ENCODE results near the gene SBSN. TPM values are rescaled to one million over a fixed set of nuclear protein-coding genes. Genes with fewer than 3 reads are reported as not detected.

The SBSN gene
- total and polyA plus RNA-seq, 9 of the 15 experiments (the other 6 are each of a cell fraction or from before 2014, with no cell fraction given): 0.05 TPM; not detected in 8

DNA sequence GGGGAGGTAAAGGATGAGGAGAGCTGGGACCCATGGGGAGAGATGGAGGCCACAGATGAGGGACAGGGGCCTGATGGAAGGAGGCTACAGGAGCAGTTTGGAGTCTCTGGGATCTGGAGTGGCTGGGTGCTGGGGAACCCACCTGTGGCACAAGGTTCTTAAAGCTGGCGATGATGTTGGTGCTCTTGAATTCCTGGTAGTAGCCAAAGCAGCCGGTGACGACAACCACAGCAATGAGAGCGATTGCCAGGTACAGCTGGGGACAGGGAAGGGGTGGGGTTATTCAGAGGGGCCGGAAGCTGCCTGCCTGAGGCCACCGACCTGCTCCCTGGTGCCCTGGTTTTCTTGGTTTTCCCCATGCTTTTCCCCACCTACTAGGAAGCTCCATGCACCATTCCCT lies 32.6 kb upstream of the SBSN start:
- H3K4me1 ChIP-seq (replicated peaks in 1 of 2; ENCODE audit: control insufficient read depth in 2 of 2, insufficient read depth in 2 of 2, low read length in 2 of 2): peaks cover 4 to 32% of the 10 kb centered on the region in 2 experiments; a peak in 3 of 5 replicates
- peaks cover 28 to 51% of the 10 kb centered on the region in 2 experiments; a peak in 4 of 5 replicates for H3K27me3 ChIP-seq (ENCODE audit: control insufficient read depth in 2 of 2, insufficient read depth in 2 of 2, low read length in 2 of 2)
- no TSS peak for BruUV-seq (replicated peaks)
- no peaks in the 10 kb centered on the region for H3K9me3 ChIP-seq (replicated peaks; ENCODE audit: control insufficient read depth, insufficient read depth, low read depth, low read length)
- H3K9ac ChIP-seq (ENCODE audit: insufficient read depth in 1 of 2, low read depth in 2 of 2, low read length in 2 of 2): no peak overlapping the region
- H3K9me1 ChIP-seq (ENCODE audit: control insufficient read depth, insufficient read depth, low read length): peaks cover 3% of the 10 kb centered on the region
- H3K4me3 ChIP-seq: no peak overlapping the region
- intact Hi-C loops (cut with micrococcal nuclease) (no loop called here), in situ Hi-C loops (cut with MboI) (no loop called here)
- DNase-seq (ENCODE audit: extremely low read depth in 1 of 4, low spot score in 3 of 4) (no peak), ATAC-seq (no peak), FAIRE-seq (no peak)
- H2AFZ ChIP-seq (ENCODE audit: low read depth, low read length): no peak overlapping the region
- CTCF ChIA-PET (ENCODE audit: low intra/inter-chr PET ratio): no interaction called here
- H3K79me2 ChIP-seq (ENCODE audit: control insufficient read depth, insufficient read depth, low read length): no peaks in the 10 kb centered on the region
- H3K36me3 ChIP-seq (ENCODE audit: control insufficient read depth, insufficient read depth, low read length): no peaks in the 10 kb centered on the region
- 4% methylated on average over 6 of the region's 6 CpGs for WGBS (ENCODE audit: insufficient coverage, low coverage, missing lambda C conversion rate)
- H3K27ac ChIP-seq (ENCODE audit: extremely low read depth, low read depth, low read length): no peak overlapping the region
- no peak overlapping the region for H3K4me2 ChIP-seq (ENCODE audit: insufficient read depth, low read length)
- POLR2A ChIA-PET: no interaction called here
- peaks cover 7% of the 10 kb centered on the region; the same call in 1 of the 2 replicates for H4K20me1 ChIP-seq (replicated peaks; ENCODE audit: control insufficient read depth, insufficient read depth, low read length)
- TF ChIP-seq, protein P1, sequence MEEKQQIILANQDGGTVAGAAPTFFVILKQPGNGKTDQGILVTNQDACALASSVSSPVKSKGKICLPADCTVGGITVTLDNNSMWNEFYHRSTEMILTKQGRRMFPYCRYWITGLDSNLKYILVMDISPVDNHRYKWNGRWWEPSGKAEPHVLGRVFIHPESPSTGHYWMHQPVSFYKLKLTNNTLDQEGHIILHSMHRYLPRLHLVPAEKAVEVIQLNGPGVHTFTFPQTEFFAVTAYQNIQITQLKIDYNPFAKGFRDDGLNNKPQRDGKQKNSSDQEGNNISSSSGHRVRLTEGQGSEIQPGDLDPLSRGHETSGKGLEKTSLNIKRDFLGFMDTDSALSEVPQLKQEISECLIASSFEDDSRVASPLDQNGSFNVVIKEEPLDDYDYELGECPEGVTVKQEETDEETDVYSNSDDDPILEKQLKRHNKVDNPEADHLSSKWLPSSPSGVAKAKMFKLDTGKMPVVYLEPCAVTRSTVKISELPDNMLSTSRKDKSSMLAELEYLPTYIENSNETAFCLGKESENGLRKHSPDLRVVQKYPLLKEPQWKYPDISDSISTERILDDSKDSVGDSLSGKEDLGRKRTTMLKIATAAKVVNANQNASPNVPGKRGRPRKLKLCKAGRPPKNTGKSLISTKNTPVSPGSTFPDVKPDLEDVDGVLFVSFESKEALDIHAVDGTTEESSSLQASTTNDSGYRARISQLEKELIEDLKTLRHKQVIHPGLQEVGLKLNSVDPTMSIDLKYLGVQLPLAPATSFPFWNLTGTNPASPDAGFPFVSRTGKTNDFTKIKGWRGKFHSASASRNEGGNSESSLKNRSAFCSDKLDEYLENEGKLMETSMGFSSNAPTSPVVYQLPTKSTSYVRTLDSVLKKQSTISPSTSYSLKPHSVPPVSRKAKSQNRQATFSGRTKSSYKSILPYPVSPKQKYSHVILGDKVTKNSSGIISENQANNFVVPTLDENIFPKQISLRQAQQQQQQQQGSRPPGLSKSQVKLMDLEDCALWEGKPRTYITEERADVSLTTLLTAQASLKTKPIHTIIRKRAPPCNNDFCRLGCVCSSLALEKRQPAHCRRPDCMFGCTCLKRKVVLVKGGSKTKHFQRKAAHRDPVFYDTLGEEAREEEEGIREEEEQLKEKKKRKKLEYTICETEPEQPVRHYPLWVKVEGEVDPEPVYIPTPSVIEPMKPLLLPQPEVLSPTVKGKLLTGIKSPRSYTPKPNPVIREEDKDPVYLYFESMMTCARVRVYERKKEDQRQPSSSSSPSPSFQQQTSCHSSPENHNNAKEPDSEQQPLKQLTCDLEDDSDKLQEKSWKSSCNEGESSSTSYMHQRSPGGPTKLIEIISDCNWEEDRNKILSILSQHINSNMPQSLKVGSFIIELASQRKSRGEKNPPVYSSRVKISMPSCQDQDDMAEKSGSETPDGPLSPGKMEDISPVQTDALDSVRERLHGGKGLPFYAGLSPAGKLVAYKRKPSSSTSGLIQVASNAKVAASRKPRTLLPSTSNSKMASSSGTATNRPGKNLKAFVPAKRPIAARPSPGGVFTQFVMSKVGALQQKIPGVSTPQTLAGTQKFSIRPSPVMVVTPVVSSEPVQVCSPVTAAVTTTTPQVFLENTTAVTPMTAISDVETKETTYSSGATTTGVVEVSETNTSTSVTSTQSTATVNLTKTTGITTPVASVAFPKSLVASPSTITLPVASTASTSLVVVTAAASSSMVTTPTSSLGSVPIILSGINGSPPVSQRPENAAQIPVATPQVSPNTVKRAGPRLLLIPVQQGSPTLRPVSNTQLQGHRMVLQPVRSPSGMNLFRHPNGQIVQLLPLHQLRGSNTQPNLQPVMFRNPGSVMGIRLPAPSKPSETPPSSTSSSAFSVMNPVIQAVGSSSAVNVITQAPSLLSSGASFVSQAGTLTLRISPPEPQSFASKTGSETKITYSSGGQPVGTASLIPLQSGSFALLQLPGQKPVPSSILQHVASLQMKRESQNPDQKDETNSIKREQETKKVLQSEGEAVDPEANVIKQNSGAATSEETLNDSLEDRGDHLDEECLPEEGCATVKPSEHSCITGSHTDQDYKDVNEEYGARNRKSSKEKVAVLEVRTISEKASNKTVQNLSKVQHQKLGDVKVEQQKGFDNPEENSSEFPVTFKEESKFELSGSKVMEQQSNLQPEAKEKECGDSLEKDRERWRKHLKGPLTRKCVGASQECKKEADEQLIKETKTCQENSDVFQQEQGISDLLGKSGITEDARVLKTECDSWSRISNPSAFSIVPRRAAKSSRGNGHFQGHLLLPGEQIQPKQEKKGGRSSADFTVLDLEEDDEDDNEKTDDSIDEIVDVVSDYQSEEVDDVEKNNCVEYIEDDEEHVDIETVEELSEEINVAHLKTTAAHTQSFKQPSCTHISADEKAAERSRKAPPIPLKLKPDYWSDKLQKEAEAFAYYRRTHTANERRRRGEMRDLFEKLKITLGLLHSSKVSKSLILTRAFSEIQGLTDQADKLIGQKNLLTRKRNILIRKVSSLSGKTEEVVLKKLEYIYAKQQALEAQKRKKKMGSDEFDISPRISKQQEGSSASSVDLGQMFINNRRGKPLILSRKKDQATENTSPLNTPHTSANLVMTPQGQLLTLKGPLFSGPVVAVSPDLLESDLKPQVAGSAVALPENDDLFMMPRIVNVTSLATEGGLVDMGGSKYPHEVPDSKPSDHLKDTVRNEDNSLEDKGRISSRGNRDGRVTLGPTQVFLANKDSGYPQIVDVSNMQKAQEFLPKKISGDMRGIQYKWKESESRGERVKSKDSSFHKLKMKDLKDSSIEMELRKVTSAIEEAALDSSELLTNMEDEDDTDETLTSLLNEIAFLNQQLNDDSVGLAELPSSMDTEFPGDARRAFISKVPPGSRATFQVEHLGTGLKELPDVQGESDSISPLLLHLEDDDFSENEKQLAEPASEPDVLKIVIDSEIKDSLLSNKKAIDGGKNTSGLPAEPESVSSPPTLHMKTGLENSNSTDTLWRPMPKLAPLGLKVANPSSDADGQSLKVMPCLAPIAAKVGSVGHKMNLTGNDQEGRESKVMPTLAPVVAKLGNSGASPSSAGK (IDR thresholded peaks at IDR 0.05): no peak
- TF ChIP-seq CTBP1 (IDR thresholded peaks at IDR 0.05; ENCODE audit: borderline replicate concordance) (no peak), ZNF232 (CRISPR knock-in tag; IDR thresholded peaks at IDR 0.05) (no peak), TGIF2 (CRISPR knock-in tag; IDR thresholded peaks at IDR 0.05) (no peak), MCM5 (IDR thresholded peaks at IDR 0.05; ENCODE audit: low read depth) (no peak), PHF21A (IDR thresholded peaks at IDR 0.05; ENCODE audit: borderline replicate concordance, low read depth) (no peak), ZNF143 (CRISPR knock-in tag; IDR thresholded peaks at IDR 0.05) (no peak), ADNP (tag; IDR thresholded peaks at IDR 0.05) (no peak), MTA2 (IDR thresholded peaks at IDR 0.05; ENCODE audit: low read depth) (no peak), ZC3H11A (IDR thresholded peaks at IDR 0.05; ENCODE audit: low read depth, low read length) (no peak)
- TF ChIP-seq, protein P2, sequence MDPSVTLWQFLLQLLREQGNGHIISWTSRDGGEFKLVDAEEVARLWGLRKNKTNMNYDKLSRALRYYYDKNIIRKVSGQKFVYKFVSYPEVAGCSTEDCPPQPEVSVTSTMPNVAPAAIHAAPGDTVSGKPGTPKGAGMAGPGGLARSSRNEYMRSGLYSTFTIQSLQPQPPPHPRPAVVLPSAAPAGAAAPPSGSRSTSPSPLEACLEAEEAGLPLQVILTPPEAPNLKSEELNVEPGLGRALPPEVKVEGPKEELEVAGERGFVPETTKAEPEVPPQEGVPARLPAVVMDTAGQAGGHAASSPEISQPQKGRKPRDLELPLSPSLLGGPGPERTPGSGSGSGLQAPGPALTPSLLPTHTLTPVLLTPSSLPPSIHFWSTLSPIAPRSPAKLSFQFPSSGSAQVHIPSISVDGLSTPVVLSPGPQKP (CRISPR knock-in tag; IDR thresholded peaks at IDR 0.05): no peak

Data from K562 (cell line).